GM18505 (cell line): ENCODE data around the gene ZC3H12C.
A peak's percentile ranks its signal among the peaks of the same experiment; 100 is the strongest.

ENCODE experiments used
- ATAC-seq: cut with Tn5 transposase; IDR thresholded peaks from one replicate; pipeline ENCODE4 v1.9.1; 2021; ENCODE audit not compliant: unreplicated experiment
- POLR2A ChIP-seq: IDR thresholded peaks from 4 replicates; pipeline ENCODE4 v1.6.1; 2011; ENCODE audit warnings: borderline replicate concordance; ENCODE audit not compliant: insufficient read depth, insufficient read length; ENCODE audit errors: extremely low read depth

ZC3H12C gene

DNA sequence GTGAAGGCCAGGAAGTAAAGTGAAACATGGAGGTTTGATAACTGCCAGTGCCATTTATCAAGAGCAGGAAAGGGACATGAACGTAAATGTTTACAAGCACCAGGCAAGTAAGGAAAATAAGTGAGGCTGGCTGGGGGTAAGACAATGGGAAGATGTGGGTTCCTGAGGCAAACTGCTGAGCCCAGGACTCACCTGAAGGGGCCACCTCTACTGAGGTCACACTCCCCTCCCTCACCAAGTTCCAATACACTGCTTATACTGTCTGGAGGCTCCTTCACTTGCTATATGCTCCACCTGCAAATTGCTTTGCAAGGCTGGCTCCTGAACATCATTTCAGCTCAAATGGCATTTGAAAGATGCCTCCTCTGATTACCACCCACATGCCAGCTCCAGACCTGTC lies 10.3 kb upstream of the ZC3H12C start:
- no peak for ATAC-seq
- no peak for TF ChIP-seq POLR2A

DNA sequence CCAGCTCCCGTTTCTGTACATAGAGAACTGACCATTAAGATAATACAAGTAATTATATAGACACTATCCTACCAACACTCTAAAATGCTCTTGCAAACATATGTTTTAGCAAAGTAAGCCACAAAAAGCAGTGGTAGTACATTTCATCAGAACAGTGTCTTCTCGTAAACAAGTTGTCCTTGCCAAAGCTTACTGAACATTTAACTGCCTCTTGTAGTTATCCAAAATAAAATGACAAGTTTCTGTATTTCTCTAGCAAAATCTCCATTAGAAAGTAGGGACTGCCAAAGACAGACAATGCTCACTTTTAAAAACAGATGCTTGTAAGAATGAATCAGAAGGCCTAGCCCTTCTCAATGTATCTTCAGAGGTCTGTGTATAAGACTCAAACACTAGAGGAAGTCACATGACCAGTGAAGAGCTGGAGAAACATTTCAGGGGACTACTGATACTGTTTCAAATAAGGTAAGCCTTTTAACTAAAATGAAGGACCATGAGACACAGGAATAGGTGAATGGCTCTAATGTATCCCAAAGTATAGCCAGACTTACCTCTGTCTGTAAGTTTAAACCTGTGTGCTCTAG lies 7.8 kb upstream of the ZC3H12C start:
- no peak for TF ChIP-seq POLR2A
- no peak for ATAC-seq

DNA sequence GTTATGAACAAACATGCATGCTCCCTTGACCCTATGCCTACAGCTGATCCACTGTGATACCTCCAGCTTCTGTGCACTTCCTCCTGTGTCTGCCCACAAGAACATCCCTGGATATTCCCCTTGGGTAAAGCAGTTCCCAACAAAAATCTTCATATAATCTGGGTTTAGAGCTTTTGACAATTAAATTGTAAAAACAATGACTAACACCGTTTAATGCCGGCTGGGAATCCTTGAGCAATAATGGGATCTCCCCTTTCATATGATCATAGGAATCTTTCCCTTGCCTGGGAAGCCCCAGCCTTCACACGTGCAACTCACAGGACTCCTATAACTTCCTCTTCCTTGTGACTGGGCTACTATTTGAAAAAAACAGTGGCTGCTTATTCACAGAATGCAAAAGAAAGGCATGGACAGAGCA lies 6.3 kb upstream of the ZC3H12C start:
- TF ChIP-seq POLR2A: no peak
- no peak for ATAC-seq

DNA sequence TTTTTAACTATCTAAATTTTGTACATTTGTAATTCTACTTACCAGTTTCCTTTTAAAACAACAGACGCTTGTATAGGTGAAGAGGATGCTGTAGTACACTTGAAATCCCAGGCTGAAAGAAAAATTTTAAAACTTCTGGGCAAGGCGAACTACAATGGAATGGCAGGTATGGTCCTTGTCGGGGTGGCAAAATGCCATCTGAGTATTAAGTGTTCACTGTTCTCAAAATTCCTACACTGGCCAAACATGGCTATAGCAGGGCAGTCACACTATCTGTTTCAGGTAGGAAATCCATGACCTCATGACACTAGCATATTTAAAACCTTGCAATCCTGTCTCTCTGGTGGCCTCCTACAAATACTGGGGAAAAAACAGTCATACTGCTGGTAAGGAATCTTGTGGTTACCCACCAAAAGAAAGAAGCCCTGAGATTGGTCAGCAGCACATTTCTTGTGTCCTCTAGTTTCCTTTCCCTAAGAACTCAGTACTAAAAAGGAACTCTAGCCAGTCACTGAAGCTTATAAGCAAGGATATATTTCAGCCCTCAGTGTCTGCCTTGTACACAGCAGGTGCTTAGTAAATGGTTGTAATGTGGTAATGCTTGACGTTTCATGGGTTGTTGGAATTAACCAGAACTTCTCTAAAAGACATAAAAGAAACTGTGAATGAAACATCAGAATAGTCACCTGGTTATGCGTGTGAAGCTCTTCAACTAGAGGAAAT lies 5.2 kb upstream of the ZC3H12C start:
- no peak for TF ChIP-seq POLR2A
- ATAC-seq: no peak

DNA sequence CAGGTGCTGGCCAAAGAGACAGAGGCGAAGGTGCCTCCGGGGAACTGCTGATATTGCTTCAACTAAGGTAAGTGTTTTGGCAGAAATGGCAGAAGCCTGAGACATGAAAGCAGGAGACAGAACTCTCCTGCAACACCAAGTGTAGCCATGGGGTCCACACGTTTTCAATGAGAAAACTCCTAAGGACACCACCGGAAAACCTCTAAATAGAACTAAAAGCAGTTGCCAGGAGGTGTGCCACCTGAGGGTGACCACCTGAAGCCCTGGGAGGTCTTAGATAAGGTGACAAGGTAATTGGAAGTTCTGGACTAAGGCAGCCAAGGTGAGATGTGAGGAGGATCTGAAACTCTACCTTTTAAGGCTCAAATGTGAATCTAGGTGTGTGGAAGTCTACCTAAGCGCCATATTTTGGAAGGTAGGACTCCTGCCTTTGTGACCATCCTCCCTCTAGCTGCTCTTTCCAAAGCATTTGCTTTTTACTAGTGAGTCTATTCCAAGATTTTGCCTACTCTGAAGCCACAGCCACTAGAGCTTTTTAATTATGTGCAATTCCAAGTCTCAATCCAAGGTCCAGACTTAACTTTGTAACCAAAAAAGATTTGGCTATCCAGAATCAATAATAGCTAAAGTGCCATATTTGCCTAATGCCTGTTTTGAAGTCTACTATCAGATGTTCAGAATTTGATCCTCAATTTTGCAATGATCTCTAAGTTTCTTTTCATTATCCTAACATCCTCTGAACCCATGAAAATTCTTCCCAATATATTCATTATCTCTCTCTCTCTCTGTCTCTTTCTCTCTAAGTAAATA lies 4.5 kb upstream of the ZC3H12C start:
- no peak for TF ChIP-seq POLR2A
- ATAC-seq: no peak

DNA sequence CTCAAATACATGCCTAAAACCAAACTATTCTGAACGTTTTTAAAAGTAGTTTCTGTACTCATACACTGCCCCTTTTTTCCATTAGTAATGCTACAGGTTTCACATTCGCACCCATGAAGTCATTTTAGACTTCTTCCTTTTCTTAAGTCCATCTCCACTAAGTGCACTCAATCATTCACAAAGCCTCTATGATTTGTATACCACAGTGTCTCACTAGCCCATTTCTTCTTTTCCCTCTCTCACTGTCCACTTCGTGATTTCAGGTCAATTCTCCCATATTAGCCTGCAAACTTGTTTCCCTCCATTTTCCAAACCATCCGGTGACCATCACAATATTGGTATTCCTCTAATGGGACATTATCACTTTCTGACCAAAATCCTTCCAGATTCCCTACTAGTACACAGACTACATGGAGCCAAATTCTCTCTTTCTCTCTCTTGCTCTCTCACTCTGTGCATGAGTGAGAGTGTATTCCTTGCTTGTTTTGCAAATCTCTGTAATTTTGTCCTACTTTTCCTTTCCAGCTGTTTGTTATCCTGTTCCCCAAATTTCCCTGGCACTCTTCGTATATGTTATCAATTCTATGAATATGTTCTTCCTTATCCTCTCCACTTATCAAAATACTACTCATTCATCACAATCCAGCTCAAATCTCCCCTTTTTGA lies 3.4 kb upstream of the ZC3H12C start:
- peak; percentile 26 for TF ChIP-seq POLR2A
- ATAC-seq: no peak

DNA sequence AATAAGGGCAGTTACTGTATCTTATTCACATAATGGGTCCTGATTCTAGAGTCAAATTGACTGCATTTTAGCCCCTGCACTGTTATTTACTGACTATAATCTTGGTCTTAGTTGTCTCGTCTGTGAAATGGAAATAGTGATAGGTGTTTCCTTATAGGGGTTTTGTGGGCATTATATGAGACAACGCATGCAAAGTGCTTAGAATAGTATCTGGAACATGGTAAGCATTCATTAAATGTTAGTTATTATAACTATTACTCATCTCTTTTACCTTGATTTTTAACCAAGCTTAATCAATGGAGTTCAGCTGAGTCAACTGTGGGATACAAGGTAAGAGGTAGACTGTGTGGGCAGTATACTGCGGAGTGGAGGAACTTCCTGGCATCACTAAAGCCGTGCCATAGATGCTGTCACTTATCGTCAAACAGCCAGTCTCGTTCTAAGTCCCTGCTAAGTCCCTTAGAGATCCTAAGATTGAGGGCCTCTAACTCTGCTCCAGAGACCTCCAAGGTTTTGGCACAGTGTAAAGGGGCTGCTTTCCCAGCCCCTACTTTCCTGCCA lies 2.6 kb upstream of the ZC3H12C start:
- no peak for TF ChIP-seq POLR2A

DNA sequence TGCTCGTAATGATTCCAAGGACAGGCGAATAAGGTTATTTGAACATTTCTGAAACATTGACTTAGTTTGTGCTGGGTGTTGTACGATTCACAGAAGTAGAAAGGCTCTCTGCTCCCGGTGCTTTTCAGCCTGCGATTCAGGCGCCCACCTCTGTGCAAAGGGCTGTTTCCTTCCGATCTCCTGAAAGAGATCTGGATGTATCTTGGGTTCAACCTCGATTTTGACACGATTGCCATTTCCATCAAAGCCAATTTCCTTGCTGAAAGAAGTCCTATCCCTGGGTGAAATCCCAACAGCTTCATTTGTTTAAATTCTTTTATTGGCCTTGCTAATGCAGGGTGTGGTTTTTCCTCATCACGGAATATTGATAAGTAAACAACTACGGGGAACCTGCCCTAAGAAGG lies 1.1 kb upstream of the ZC3H12C start:
- ATAC-seq: no peak
- no peak for TF ChIP-seq POLR2A

More for the DNA sequence above, 2.6 kb upstream of the ZC3H12C start:
- no peak for ATAC-seq

DNA sequence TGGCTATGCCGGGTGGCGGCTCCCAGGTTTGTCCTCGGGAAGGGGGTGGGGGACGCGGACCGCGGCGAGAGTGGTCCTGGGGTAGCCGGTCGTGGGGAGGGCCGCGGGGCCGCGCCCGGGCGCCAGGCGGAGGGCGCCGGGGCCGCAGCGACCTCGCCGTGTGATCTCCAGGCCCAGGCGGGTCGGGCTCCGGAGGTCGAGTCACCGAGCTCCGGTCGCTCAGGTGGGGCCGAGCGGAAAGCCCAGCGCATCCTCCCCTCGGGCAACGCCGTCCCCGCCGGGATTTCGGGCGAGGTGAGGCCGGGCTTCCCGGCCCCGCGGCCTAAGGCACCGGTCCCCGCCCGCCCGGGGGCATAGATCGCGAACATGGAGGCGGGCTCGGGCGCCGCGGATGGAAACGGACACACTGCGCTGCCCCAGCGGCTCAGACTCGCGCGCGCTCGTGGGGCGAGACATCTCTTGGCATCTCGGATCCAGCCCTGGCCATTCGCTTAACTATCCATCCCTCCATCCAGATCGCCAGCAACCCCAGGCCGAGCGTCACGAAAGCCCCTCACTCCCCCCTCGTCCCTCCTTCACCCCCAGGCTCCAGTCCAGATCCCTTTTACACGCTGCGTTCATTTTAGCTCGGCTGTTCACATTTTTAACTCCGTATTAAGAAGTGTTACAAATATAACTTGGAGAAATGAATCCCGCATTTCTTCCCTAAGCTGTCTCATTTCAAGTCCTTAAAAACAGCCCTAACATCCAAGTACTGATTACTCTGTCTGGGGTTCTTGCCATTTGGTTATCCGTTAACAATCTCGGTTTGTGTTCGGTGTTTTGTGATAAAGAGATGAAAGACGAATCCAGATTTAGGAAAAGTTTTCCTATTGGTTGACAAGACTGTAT lies 460 bp downstream of the ZC3H12C start:
- peak; percentile 44 for TF ChIP-seq POLR2A
- ATAC-seq: peak; percentile 23

DNA sequence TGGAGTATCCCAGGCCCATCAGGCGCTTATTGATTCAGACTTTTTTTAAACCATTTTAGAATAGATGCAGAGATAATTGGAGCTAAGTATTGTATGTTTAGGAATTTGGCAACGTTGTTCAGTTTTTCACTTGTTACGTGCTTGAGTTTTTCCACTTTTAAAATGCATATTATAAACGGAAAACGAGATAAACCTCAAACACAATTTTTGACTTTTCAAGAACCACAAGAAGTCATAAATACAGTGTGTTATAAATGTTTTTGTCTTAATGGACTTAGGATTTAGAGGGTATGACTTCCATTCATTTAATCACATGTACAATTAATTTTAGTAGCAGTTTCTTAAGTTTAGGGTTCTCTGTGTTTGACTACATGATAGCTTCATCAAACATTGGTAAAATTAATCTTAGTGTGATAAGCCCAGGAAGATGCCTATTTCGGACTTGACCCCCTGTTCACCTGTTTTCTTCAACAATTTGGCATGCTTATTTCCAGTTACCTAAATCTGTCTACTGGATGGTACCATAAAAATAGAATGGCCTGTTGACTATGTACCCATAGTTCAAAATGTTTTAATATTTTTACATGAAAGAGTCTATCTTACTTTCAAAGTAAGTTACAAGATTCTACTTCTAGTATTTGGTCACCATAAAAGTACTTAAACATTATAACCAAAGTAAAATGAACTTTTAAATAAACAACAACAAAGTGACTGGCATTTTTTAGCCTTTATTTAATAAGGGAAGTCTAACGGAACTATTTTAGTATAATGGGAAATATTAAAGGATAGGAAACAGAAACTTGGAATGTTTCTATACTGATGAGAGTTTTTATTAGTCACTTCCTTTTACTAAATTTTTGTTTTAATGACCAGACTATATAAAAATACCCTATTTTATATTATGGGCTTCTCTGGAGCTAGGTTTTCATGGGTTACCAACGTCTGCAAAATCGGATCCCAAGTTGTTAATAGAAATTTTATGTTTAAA lies 1.4 kb downstream of the ZC3H12C start:
- ATAC-seq: no peak
- TF ChIP-seq POLR2A: no peak

DNA sequence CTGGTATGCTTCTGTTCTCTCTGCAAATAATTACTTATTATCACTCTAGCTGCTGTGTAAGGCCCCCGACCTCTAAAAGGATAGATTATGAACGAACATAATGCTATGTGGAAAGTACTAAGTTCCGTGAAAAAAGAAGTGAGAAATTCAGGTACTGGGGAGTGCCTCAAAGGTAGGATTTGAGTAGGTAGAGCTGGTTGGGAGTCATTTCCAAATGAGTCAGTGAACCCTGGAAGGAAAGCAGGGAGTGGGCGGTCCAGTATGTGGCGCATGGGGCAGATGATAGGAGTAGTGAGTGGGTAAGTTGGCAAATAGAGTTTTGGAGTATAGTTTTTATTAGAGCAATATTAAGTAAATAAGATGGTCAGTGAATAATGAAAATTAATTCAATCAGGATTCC lies 2.4 kb downstream of the ZC3H12C start:
- TF ChIP-seq POLR2A: no peak
- no peak for ATAC-seq

DNA sequence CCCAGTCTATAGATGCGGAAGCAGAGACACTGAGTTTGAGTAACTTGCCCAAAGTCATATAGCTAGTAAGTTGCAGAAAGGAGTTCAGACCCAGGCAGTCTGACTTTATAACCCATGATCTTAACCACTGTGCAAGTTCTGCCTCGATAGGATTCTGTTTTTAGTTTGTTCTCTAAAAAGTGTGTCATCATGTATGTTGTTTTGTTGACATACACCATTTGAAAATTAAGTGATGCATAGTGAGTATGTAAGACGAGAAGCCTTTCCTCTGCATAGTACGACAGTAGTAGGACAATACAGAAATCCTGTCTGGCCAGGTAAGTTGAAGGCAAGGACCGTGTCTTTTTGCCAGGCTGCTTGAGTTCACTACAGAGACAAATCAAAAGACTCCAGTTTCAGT lies 3.3 kb downstream of the ZC3H12C start:
- no peak for ATAC-seq
- no peak for TF ChIP-seq POLR2A

DNA sequence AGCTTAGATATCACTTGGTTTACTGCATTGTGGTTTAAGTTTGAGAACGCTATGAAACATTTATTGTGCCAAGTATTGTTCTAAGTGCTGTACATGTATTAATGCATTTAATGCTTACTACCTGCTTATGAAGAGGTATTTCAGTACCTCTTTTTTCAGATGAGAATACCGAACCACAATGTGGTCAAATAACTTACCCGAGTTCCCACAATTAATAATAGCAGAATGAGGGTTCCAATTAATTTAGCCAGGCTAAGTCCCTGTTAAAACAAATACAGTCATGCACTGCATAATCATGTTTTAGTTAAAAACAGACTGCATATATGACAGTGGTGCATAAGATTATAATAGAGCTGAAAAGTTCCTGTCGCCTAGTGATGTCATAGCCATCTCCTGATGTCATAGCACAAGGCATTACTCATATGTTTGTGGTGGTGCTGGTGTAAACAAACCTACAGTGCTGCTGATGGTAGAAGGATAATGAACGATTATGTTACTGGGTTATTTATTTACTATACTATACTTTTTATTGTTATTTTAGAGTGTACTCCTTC lies 4.3 kb downstream of the ZC3H12C start:
- ATAC-seq: no peak
- peak; percentile 16 for TF ChIP-seq POLR2A
